OCI-LY1 (cell line): Measurements from ENCODE around the gene RNF150.

Experiments used
- EZH2 ChIP-seq: fragments of 200-600 bp; sonication (generic), shearing (Covaris generic); IDR thresholded peaks from 2 replicates; pipeline ENCODE4 v1.8.0; 2017; ENCODE audit warnings: borderline replicate concordance, mixed run types, mild to moderate bottlenecking, antibody characterized with exemption, low read length, moderate library complexity, mixed read lengths
- TF ChIP-seq, protein P1 (sequence below): fragments of 200-600 bp; sonication (generic), shearing (Covaris generic); IDR thresholded peaks from 2 replicates; pipeline ENCODE4 v1.5.1; 2017; ENCODE audit warnings: mild to moderate bottlenecking, antibody characterized with exemption, low read length, moderate library complexity, mixed read lengths

GRCh38 chr4:141057582-141057981, 75.7 kb downstream of the RNF150 start:
- no peak for TF ChIP-seq EZH2
- TF ChIP-seq, protein P1, sequence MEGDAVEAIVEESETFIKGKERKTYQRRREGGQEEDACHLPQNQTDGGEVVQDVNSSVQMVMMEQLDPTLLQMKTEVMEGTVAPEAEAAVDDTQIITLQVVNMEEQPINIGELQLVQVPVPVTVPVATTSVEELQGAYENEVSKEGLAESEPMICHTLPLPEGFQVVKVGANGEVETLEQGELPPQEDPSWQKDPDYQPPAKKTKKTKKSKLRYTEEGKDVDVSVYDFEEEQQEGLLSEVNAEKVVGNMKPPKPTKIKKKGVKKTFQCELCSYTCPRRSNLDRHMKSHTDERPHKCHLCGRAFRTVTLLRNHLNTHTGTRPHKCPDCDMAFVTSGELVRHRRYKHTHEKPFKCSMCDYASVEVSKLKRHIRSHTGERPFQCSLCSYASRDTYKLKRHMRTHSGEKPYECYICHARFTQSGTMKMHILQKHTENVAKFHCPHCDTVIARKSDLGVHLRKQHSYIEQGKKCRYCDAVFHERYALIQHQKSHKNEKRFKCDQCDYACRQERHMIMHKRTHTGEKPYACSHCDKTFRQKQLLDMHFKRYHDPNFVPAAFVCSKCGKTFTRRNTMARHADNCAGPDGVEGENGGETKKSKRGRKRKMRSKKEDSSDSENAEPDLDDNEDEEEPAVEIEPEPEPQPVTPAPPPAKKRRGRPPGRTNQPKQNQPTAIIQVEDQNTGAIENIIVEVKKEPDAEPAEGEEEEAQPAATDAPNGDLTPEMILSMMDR: no peak
